Smooth muscle cell (in vitro differentiated cells): Measurements from ENCODE around the gene RGL1. TPM values are rescaled to one million over a fixed set of nuclear protein-coding genes. Genes with fewer than 3 reads are reported as not detected.

ENCODE experiments used
- DNase-seq: peaks from one replicate; lab custom pipeline; 2025; ENCODE audit not compliant: unreplicated experiment; lab: John Stamatoyannopoulos, UW
- H2AFZ ChIP-seq: fragments of 200-600 bp; sonication (generic); 2 replicates; pipeline ENCODE4 v1.6.0; 2016; ENCODE audit warnings: antibody characterized with exemption, low read depth, mild to moderate bottlenecking
- H3F3A ChIP-seq: fragments of 200-600 bp; sonication (generic); 2 replicates; pipeline ENCODE4 v1.6.0; 2017; ENCODE audit warnings: antibody characterized with exemption, low read depth
- H3K27ac ChIP-seq: fragments of 200-600 bp; sonication (generic); 2 replicates; pipeline ENCODE4 v1.5.1; 2016; ENCODE audit warnings: low read depth, mild to moderate bottlenecking
- H3K27me3 ChIP-seq: fragments of 200-600 bp; sonication (generic); 2 replicates; pipeline ENCODE4 v1.6.1; 2016; ENCODE audit warnings: low read depth, mild to moderate bottlenecking
- H3K36me3 ChIP-seq: fragments of 200-600 bp; sonication (generic); 2 replicates; pipeline ENCODE4 v1.5.1; 2016; ENCODE audit warnings: low read depth
- H3K4me1 ChIP-seq: fragments of 200-600 bp; sonication (generic); 2 replicates; pipeline ENCODE4 v1.5.1; 2016; ENCODE audit warnings: low read depth
- H3K4me2 ChIP-seq: fragments of 200-600 bp; sonication (generic); 2 replicates; pipeline ENCODE4 v1.6.0; 2016; ENCODE audit warnings: mild to moderate bottlenecking
- H3K4me3 ChIP-seq: fragments of 200-600 bp; sonication (generic); 2 replicates; pipeline ENCODE4 v1.5.1; 2016; ENCODE audit warnings: mild to moderate bottlenecking
- H3K79me2 ChIP-seq: fragments of 200-600 bp; sonication (generic); 2 replicates; pipeline ENCODE4 v1.6.0; 2016; ENCODE audit warnings: low read depth, mild to moderate bottlenecking
- H3K9ac ChIP-seq: fragments of 200-600 bp; sonication (generic); 2 replicates; pipeline ENCODE4 v1.6.0; 2016; ENCODE audit warnings: low read depth
- H3K9me3 ChIP-seq: fragments of 200-600 bp; sonication (generic); replicated peaks from 2 replicates; pipeline ENCODE4 v1.5.1; 2016; ENCODE audit warnings: low read depth
- H4K20me1 ChIP-seq: fragments of 200-600 bp; sonication (generic); 2 replicates; pipeline ENCODE4 v1.6.0; 2016; ENCODE audit warnings: low read depth
- CTCF ChIP-seq: fragments of 200-600 bp; sonication (generic); IDR thresholded peaks from 2 replicates; pipeline ENCODE4 v1.5.1; 2017; ENCODE audit warnings: borderline replicate concordance, mild to moderate bottlenecking, antibody characterized with exemption; ENCODE audit not compliant: insufficient read depth, poor library complexity, severe bottlenecking
- WGBS: methylation state at CpG from one replicate; pipeline ENCODE4 v1.1.7; 2016; ENCODE audit warnings: low lambda C conversion rate; 5-methylcytosine and 5-hydroxymethylcytosine counted together
- polyA plus RNA-seq: library from polyadenylated mRNA; unstranded; fragments of >200 nt; fragmentation: Nextera tagmentation; extraction: Ambion mirVana; gene quantifications from 2 replicates; pipeline ENCODE4 v1.2.1, GENCODE V29; 2016
- total RNA-seq: library from RNA; depleted of rRNA; stranded (reverse); fragments of >200 nt; gene quantifications from 2 replicates; pipeline ENCODE4 v1.2.3, GENCODE V29; 2014

Gene RGL1
- total and polyA plus RNA-seq, 2 experiments from 2014 or later = 21.1 to 21.4 TPM

GRCh38 chr1:183936009-183936408, 131.1 kb downstream of the RGL1 start:
- TF ChIP-seq CTCF = no peak
- H4K20me1 ChIP-seq = no peaks in the 10 kb centered on the region
- no peak overlapping the region for H2AFZ ChIP-seq
- no peak overlapping the region for H3K9ac ChIP-seq
- WGBS = 93% methylated on average over 7 of the region's 7 CpGs
- no peak overlapping the region for H3K4me2 ChIP-seq
- H3F3A ChIP-seq = no peaks in the 10 kb centered on the region
- no peak for DNase-seq
- H3K9me3 ChIP-seq = no peaks in the 10 kb centered on the region
- H3K4me1 ChIP-seq = no peaks in the 10 kb centered on the region
- no peaks in the 10 kb centered on the region for H3K27me3 ChIP-seq
- H3K27ac ChIP-seq = no peak overlapping the region
- no peak overlapping the region for H3K4me3 ChIP-seq
- H3K36me3 ChIP-seq = no peaks in the 10 kb centered on the region
- H3K79me2 ChIP-seq = no peaks in the 10 kb centered on the region

GRCh38 chr1:183936791-183937190, 131.9 kb downstream of the RGL1 start:
- no peak overlapping the region for H3K4me3 ChIP-seq
- H3K27ac ChIP-seq = no peak overlapping the region
- H3K27me3 ChIP-seq = no peaks in the 10 kb centered on the region
- no peak overlapping the region for H3K9ac ChIP-seq
- H3K36me3 ChIP-seq = no peaks in the 10 kb centered on the region
- 90% methylated on average over 7 of the region's 7 CpGs for WGBS
- H2AFZ ChIP-seq = no peak overlapping the region
- no peaks in the 10 kb centered on the region for H3K4me1 ChIP-seq
- TF ChIP-seq CTCF = no peak
- H3K79me2 ChIP-seq = no peaks in the 10 kb centered on the region
- no peaks in the 10 kb centered on the region for H3F3A ChIP-seq
- H3K9me3 ChIP-seq = no peaks in the 10 kb centered on the region
- no peak overlapping the region for H3K4me2 ChIP-seq
- H4K20me1 ChIP-seq = no peaks in the 10 kb centered on the region
- DNase-seq = no peak

- no peak for TF ChIP-seq CTCF
- Histone ChIP-seq H3K4me2 (no peak overlapping the region), H4K20me1 (no peaks in the 10 kb centered on the region)
These were observed 132.7 kb downstream of the RGL1 start for GRCh38 chr1:183937611-183938010.

GRCh38 chr1:183941001-183941400, 136.1 kb downstream of the RGL1 start:
- H3K4me2 ChIP-seq = no peak overlapping the region
- WGBS = 93% methylated on average over 5 of the region's 5 CpGs
- DNase-seq = no peak
- no peak for TF ChIP-seq CTCF
- no peak overlapping the region for H3K4me3 ChIP-seq
- no peak overlapping the region for H2AFZ ChIP-seq
- no peaks in the 10 kb centered on the region for H3K27me3 ChIP-seq
- H3F3A ChIP-seq = peaks cover 2% of the 10 kb centered on the region
- no peaks in the 10 kb centered on the region for H3K79me2 ChIP-seq
- H3K4me1 ChIP-seq = peaks cover 41% of the 10 kb centered on the region
- no peaks in the 10 kb centered on the region for H4K20me1 ChIP-seq
- H3K9ac ChIP-seq = no peak overlapping the region
- no peaks in the 10 kb centered on the region for H3K9me3 ChIP-seq
- no peak overlapping the region for H3K27ac ChIP-seq
- H3K36me3 ChIP-seq = no peaks in the 10 kb centered on the region

More at GRCh38 chr1:183937611-183938010, 132.7 kb downstream of the RGL1 start:
- Histone ChIP-seq H3K36me3 (no peaks in the 10 kb centered on the region), H3F3A (no peaks in the 10 kb centered on the region), H3K9ac (no peak overlapping the region), H3K4me3 (no peak overlapping the region), H3K27ac (no peak overlapping the region), H3K4me1 (peaks cover 7% of the 10 kb centered on the region), H3K27me3 (no peaks in the 10 kb centered on the region), H3K79me2 (no peaks in the 10 kb centered on the region), H2AFZ (no peak overlapping the region), H3K9me3 (no peaks in the 10 kb centered on the region)
- DNase-seq = no peak
- 89% methylated on average over 11 of the region's 11 CpGs for WGBS
